Testis (tissue), 2 donors: ENCODE data around the gene ECHS1.

ENCODE experiments used
- POLR2A ChIP-seq: fragments of 450-650 bp; IDR thresholded peaks from one replicate; pipeline ENCODE4 v1.6.1; 2017; ENCODE audit warnings: antibody characterized with exemption, mild to moderate bottlenecking, moderate library complexity
- TF ChIP-seq, protein P1 (sequence below), 3 experiments: fragments of 450-650 bp in 2 of 3; fragments of 200-600 bp in 1 of 3; sonication (generic) in 1 of 3; IDR thresholded peaks; one replicate each; pipeline ENCODE4 v1.5.1; 2016 to 2019; ENCODE audit warnings: antibody characterized with exemption in 3 of 3, mild to moderate bottlenecking in 2 of 3, moderate library complexity in 1 of 3

DNA sequence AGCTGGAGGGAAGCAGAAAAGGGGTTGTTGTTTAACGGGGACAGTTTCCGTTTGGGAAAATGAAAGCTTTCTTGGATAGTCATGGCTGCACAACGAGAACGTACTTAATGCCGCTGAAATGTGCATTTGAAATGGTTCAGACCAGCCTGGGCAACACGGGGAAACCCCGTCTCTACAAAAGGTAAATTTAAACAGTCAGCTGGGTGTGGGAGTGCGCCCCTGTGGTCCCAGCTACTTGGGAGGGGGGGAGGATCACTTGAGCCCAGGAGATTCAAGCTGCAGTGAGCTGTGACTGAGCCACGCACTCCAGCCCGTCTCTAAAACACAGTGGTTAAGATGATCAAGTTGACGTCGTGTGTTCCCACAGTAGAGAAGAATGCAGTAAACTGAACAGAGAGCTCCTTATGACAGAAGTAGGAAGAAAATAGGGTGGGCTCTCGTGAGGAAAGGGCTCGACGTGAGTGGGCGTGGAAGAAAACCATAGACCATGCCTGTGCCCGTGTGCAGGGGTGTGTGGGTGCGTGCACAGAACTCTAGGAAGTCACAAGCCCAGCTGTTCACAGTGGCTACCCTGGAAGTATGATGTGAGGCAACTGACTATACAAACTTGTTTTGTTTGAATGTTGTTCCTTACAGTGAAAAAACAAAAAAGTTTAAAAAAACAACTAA, 11.2 kb downstream of the ECHS1 start:
- TF ChIP-seq, protein P1, sequence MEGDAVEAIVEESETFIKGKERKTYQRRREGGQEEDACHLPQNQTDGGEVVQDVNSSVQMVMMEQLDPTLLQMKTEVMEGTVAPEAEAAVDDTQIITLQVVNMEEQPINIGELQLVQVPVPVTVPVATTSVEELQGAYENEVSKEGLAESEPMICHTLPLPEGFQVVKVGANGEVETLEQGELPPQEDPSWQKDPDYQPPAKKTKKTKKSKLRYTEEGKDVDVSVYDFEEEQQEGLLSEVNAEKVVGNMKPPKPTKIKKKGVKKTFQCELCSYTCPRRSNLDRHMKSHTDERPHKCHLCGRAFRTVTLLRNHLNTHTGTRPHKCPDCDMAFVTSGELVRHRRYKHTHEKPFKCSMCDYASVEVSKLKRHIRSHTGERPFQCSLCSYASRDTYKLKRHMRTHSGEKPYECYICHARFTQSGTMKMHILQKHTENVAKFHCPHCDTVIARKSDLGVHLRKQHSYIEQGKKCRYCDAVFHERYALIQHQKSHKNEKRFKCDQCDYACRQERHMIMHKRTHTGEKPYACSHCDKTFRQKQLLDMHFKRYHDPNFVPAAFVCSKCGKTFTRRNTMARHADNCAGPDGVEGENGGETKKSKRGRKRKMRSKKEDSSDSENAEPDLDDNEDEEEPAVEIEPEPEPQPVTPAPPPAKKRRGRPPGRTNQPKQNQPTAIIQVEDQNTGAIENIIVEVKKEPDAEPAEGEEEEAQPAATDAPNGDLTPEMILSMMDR (IDR thresholded peaks at IDR 0.05) = no peak
- no peak for TF ChIP-seq POLR2A
